Erythroblast (primary cell): ENCODE results near the gene PPARD.

Source experiments
- GATA1 ChIP-seq: IDR thresholded peaks from 2 replicates; pipeline ENCODE4 v1.6.1; 2011; ENCODE audit warnings: low read depth, mild to moderate bottlenecking, control low read depth, low read length, moderate library complexity
- POLR2A ChIP-seq: IDR thresholded peaks from 2 replicates; pipeline ENCODE4 v1.6.1; 2011; ENCODE audit warnings: mild to moderate bottlenecking, low read length

GRCh38 chr6:35342258-35343091 lies at the start of gene PPARD:
- TF ChIP-seq POLR2A (peak; percentile 44), GATA1 (no peak)
